GM19438 (cell line): ENCODE measurements around the gene NOP16.

Experiments used
- ATAC-seq: cut with Tn5 transposase; IDR thresholded peaks from one replicate; pipeline ENCODE4 v1.9.1; 2021; ENCODE audit warnings: low read depth; ENCODE audit not compliant: unreplicated experiment

NOP16 gene

DNA sequence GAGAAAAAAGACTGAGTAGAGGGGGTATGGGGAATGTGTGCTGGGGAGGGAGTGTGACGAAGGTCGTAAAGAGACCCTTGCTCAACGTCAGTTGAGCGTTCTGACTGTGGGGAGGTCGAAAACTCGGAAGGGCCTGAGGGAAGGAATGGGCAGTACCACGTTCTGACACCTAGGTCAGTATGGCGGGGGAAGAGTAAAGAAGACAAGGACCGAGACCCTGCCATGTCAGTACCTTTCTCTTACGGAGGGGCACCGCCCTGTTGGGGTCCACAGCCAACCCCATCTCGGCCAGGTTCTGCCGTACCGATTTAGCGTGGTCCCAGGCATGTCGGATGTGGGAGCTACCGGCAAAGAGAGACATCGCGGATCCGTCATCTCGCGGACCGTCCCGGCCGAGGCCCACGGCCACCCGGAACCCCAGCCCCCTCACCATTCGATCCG, 375 bp downstream of the NOP16 start:
- ATAC-seq, result no peak

DNA sequence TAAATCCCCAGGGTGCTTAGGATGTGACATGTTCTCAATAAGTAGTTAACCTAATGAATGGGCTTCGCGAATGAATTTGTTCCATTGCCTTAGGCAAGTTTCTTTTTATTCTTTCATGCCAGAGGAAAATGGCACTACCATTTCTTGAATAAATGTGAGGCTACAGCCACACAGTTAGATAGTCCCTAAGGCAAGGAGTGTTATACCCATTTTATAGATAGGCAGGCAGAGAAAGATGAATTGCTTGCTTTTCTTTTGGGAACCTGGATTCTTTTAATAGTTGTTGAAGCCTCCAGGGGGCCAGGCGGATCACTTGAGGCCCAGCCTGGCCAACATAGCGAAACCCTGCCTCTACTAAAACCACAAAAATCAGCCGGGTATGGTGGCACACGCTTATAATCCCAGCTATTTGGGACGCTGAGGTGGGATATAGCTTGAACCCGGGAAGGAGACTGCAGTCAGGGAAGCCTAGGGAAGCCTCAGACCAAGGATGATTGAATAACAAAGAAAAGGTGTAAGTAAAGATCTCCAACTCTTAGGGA, 943 bp downstream of the NOP16 start:
- no peak for ATAC-seq

DNA sequence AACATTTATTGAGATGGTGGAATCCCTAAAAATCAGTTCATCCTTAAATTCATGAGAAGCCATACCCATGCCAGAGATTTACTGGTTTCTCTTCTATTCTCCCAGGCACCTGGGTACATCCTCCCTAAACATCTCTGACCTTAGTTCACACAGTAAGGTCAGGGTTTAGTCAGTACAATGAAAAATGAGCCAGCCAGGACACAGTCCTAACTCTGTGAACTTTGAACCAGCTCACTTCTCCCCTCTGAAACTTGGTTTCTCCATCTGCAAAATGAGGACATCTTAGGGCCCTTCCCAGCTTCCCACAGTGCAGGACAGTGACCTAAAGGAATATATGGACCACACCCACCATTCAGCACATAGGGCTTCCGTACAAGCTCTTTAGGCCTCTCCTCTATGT, 1.9 kb downstream of the NOP16 start:
- no peak for ATAC-seq

DNA sequence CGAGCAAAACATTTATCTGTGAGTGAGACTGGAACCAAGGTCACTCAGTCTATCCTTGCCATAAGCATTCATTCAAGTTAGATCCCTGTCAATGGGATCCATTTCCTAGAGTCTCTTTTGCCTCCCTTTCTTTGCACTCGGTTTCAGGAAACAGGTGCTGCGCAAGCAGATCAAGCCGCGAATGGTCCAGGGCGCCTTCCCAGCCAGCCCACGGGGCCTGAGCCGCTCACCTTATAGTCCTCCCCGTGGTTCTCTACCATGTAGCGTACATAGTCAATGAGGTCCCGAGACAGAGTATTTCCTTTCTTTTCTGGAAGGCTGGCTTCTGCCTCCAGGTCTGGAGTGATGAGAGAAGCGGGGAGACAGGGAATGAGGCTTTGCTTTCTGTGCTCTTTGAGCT, 3.4 kb downstream of the NOP16 start:
- ATAC-seq, result no peak

DNA sequence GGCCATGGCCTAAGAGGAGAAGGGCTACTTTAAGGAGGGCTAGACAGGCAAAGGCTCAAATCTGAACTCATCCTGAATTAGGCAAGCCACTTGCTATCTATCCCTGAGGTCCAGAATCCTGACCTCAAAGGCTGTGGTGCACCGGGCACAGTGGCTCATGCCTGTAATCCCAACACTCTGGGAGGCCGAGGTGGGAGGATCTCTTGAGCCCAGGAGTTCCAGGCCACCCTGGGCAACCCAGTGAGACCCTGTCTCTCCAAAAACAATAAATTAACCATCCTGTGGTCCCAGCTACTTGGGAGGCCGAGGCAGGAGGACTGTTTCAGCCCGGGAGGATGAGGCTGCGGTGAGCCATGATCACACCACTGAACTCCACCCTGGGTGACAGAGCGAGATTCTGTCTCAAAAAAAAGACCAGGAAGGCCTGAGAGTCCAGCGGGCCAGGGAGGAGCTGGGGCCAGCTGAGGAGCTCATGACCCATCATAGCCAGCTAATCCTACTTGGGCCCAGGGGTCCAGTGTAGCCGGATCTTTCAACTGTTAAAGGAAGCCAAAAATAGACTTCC, 4.0 kb downstream of the NOP16 start:
- ATAC-seq, result no peak

DNA sequence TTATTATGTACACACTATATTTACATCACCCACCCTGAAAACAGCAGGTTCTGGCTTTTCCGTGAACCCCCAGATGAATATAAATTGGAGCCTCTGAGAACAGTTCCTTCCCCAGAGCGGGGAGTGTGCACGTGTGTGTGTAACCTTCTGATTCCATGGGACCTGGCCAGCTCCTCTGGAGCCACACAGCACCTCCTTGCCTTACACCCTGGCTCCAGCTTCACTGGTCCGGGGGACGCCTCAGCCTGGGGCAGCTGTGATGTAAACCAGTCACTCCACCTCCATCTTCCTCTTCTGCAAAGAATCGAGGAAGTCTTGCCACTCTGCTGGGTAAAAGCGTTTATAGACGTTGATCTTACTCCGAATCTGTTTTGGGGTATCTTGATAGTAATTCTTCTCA, 4.4 kb downstream of the NOP16 start:
- no peak for ATAC-seq

DNA sequence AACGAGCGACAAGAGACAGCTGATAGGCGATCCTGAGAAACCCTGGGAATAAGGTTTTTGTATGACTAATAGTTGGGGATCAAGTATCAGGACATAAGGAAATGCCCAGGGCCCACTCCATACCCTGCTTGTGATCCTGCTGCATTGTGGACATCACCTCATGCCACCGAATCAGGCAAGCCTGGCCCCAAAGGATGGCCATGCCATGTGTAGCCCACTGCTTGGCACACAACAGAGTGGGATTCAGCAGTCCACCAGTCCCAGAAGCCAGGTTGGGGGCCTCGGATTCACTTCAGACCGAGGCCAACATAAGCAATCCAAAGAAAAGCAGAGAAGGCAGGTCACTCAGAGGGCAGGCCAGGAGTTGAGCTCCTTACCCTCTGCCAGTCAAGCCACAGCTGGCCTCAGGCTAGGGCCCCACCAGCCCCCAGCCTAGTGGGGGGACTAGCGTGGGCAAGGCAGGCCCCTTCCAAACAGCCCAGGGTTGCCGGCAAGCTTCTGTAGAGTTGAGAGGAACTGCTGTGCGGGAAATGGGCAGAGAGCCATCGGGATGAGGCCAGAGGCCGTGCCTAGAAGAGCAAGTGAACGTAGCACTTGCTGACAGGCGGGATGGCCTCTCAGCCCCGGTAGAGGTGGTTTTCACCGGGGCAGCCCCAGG, 5.0 kb downstream of the NOP16 start:
- no peak for ATAC-seq

DNA sequence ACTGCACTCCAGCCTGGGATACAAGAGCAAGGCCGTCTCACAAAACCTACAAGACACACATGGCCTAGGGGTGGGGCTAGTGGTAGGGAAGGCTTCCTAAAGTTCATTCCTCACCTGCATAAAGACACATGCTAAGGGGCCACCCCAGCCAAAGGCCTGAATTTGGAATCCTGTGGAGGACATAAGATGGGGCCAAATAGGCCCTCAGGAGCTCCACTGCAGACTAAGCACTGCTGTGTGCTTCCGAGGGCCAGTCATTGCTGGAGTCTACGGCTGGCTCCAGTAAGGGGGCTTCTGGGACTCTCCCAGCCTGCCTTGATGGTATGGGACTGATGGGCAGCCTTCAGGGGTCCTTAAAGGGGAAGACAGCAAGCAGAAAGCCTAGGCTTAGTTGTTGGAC, 5.7 kb downstream of the NOP16 start:
- ATAC-seq, result no peak

DNA sequence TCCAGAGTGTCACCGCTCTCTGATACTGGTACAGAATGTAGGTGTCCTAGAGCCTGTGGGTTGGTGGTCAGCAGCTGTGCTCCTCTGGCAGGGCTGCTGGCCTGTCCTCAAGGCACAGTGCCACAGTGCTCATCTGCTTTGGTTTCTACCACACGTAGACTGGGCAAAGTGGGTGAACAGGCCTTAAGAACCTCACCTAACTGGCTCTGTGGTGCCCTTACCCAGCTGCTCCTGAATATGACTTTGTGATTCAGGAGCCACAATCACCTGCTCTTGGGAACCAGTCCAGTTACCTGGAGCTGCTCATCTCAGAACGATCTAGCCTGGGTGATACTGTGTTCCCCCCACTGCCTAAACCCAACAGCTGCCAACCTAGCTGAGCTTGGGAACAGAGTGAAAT, 6.4 kb downstream of the NOP16 start:
- ATAC-seq, result no peak

DNA sequence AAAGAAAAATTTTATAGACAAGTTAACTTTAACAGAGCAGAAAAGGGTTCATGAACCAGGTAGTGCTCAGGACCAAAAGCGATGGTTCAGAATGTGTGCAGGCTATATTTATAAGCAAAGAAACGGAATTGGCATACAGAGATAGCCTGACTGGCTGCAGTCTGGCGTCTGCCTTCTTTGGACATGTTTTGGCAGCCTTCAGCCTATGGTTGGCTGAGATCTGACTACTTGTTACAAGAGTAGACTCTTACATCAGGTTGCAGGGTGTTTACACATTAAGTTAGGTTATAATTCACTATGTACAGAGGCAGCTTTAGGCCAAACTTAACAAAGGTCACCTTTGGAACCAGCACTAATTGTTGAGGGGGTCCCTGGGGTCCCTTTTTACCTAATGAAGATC, 7.0 kb downstream of the NOP16 start:
- ATAC-seq, result no peak

DNA sequence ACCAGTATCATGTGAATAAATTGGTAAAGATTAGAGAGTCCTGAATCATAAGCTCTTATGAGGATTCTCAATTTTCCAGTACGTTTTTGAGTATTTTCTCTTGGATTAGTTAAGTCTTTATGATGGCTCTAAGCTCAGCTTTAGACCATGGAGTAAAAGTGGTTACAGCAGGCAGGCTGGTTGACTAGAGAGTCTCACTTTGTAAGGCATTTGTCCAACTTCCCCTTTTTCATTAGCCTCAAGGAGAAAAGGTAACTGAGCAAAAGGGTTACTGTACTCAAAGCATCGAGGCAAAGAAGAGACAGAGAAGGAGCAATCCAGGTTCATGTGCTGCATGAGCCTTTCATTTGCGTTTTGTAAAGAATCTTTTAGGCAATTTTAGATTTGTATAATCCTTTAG, 8.5 kb downstream of the NOP16 start:
- no peak for ATAC-seq

DNA sequence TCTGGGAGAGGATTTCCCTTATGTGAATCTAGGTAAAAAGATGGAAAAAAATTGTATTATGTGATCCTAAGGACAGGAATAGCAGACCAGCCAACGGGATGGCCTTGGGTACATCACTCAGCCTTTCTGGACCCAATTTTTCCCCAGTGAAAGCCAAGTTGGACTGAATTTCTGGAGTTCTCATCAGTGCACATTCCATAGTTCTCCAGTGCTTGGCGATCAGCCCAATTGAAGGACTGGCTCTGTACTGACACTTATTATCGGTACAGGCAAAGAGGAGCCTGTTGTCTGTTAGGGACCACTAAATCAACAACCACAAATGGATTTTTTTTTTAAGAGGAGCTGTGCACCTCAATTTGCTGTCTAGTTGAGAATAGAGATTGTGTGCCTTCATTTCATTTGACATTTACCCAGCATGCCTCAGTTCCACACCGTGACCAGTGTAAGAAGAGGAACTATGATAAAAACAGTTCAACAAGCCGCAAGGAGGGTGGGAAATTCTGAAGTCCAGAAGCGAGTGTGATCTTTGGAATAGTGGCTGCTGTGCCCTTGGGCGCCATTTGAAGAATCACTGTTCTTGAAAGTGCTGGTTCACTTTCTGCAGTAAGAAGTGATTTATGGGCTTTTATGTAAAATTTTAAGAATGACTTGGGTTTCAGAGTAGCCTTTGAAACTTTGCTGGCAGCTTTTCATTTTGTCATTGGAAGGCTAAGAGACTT, 15.1 kb downstream of the NOP16 start:
- ATAC-seq, result no peak

DNA sequence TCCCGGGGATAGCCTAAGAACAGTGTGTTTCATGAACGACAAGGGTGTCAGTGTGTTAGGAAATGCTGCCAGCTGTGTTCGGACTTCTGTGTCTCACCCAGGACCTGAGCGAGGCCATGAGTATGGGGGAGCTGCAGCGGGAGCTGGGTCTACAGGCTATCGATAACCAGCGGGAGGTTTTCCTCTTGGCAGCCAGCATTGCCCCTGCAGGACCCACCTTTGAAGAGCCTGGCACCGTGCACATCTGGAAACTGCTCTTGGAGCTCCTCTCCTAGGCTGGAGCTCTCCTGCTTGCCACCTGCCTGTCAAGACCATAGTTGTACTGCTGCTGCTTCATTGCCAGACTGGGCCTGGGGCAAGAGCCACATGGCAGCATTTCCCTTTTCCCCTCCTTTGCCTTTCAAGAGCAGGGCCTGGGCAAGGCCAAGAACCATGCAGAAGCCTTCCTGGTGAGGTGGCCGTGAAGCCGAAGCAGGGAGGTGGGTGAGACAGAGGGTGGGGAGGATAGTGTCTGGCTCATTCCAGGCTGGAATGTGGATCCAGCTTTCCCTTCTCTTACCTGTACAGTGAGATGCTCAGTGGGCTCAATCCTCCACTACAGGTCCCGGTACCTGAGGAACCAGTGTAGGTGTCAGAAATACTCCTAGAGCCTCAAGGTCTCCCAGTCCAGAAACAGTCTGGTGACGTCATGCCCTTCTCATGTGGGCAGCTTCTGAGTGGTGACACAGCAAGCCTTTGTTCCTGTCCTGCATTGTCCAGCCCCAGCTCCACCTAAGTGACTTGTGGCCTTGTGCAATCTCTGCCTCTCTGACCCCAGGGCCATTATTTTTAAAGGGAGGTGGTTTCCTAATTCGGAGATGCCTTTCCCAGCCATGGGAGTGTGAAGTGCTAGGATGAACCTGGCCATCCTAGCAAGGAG, 16.5 kb downstream of the NOP16 start:
- no peak for ATAC-seq

DNA sequence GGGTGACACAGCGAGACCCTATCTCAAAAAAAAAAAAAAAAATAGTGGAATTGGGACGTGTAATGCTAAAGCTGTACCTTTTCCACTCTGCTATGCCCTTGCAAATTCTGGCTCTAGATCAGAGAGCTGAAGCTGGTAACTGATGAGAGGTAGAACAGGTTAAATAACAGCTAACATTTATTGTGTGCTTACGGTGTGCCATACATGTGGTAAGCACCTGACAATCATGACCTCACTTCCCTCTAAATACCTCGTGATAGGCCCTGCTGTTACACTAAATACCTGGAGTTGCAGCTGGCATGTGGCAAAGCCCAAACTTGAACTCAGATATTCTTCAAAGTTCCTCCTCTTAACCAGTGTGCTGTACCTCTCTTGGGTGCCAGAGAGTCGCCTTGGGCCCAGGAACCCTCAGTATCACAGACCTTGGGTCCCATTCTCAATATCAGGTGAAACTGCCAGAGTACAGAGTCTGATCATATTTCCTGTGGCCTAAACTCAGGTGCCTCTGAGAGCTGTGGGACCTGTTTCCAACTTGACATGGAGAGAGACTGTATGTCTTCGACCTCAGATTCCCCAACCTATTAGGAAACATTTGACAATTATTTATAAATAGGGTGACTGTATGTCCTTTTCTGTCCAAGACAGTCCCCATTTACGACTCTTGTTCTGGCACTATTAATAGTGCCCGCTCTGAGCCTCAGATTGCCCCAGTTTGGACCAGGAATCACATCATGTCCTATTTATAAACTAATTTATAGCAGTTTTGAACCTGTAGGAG, 18.3 kb downstream of the NOP16 start:
- no peak for ATAC-seq

DNA sequence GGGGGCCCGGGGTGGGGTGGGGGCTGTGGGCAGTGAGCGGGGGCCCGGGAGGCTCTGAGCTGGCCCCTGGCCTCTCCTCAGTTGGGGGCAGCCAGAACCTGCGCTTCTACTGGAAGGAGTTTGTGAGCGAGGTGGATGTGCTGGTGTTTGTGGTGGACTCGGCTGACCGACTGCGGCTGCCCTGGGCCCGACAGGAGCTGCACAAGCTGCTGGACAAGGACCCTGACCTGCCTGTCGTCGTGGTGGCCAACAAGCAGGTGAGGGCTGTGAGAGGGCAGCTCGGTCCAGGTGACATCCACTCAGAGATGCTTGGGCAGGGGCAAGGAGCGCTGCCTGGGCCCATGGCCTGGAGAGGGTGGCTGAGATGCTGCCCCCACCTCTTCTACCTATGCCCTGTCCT, 19.7 kb downstream of the NOP16 start:
- ATAC-seq, result no peak

DNA sequence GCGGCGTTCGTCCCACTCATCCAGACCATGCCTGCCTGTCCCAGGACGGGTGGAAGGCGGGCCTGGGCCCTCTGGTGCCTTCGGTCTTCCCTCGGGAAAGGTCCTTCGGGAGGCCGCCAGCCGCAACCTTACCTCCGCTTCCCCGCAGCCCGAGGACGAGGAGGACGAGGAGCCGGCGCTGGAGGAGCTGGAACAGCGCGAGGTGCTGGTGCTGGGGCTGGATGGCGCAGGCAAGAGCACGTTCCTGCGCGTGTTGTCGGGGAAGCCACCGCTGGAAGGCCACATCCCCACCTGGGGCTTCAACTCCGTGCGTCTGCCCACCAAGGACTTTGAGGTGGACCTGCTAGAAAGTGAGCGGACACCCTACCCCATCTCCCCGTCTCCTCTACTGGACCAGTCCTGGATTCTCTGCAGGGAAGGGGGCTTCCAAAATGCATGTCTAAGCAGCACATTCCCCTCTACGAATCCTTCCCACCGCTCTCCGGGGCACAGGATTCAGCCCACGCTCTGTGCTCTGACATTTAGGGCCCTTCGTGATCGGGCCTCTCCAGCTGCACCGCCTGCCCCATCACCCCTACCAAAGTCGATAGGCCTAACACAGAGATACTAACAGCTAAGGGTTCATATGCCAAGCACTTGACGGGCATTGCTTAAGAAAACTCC, 22.0 kb downstream of the NOP16 start:
- no peak for ATAC-seq

DNA sequence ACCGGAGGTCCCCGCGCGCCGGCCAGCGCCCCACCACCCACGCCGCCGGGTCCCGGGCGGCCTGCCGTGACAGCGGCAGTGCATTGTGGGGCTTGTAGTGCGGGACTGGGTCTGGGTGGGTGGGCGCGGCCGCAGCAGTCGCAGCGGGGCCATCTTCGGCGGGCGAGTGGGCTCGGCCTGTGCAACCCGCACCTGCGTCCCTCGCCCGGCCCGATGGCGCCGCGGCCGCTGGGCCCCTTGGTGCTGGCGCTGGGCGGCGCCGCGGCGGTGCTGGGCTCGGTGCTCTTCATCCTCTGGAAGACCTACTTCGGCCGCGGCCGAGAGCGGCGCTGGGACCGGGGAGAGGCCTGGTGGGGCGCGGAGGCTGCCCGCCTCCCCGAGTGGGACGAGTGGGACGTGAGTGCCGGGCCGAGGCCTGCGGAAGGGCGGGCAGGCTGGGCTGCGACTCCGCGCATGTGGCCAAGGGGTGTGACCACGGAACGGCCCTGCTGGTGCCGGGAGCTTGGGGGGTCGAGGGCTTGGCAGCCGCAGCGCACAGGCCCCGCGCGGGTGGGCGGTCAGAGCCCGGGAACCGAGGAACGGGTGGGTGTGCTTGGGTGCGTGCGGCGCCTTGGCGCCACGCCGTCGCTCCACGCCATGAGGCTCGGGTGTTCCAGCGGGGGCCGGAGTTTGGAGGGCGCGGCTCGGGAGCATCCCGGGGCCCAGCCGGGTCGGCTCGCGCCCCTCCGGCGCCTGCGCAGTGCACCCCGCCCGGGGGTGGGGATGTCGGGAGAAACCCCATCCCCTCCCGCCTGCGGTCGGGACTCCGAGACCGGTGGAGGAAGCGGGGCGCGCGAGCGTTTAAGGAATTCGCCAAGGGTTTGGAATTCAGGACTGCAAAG, 22.8 kb downstream of the NOP16 start, which contains the start of gene ARL10:
ARL10 (plus strand) TSS at position 137 of the 881 bp plus-strand sequence; CDS start at position 214, 77 bp downstream.
- ATAC-seq, result no peak

DNA sequence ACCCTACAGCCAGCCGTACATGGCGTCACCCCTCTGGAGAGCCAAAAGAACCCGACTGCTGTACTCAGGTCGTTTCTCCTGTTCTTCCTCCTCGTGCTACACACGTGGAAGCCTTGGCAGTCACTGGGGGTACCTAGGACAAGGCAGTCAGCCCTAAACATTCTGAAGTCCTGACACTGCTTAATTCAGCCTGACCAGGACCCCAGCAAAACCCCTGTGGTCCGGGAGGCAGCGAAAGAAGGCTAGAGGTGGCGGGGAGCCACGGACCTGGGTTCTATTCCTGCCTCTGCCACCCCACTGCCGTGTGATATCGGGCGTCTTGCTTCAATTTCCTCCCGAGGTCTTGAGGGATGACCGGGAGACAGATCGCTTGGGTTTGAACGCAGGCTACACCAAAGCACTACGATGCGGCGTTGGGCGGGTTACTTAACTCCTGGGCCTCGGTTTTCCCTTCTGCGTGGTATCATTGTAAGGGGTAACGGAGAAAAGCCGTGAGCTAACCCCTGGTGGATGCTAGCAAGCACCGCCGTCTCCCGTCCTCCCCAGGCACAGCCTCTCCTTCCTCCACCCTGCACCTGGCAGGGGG, 23.5 kb downstream of the NOP16 start:
- ATAC-seq, result no peak
